Astrocyte (in vitro differentiated cells and primary cell): ENCODE measurements around the gene SIRPG. TPM values are rescaled to one million over a fixed set of nuclear protein-coding genes. Genes with fewer than 3 reads are reported as not detected.

Experiments used
- DNase-seq: peaks from one replicate; pipeline ENCODE4 v3.0.0-alpha.2; 2010; ENCODE audit warnings: low read depth
- FAIRE-seq: peaks from 2 replicates; lab custom pipeline; 2011; peaks lifted over from hg19 to GRCh38; lab: Jason Lieb, UNC
- H2AFZ ChIP-seq: 2 replicates; pipeline ENCODE4 v1.6.0; 2012; ENCODE audit warnings: low read depth, low read length, inconsistent platforms
- H3K27ac ChIP-seq: 2 replicates; pipeline ENCODE4 v1.5.1; 2011; ENCODE audit warnings: low read depth, low read length, inconsistent platforms
- H3K27me3 ChIP-seq: 2 replicates; pipeline ENCODE4 v1.6.0; 2011; ENCODE audit warnings: low read length, inconsistent platforms; ENCODE audit not compliant: insufficient read depth
- H3K36me3 ChIP-seq: 2 replicates; pipeline ENCODE4 v1.5.1; 2011; ENCODE audit warnings: low read length, inconsistent platforms; ENCODE audit not compliant: insufficient read depth
- H3K4me1 ChIP-seq: 2 replicates; pipeline ENCODE4 v1.5.1; 2011; ENCODE audit warnings: low read length, inconsistent platforms; ENCODE audit not compliant: insufficient read depth
- H3K4me2 ChIP-seq: 2 replicates; pipeline ENCODE4 v1.6.0; 2012; ENCODE audit warnings: low read length, inconsistent platforms
- H3K4me3 ChIP-seq: 2 replicates; pipeline ENCODE4 v1.5.1; 2011; ENCODE audit warnings: low read depth, mild to moderate bottlenecking, low read length, inconsistent platforms; ENCODE audit not compliant: insufficient read depth
- H3K79me2 ChIP-seq: 2 replicates; pipeline ENCODE4 v1.6.0; 2012; ENCODE audit warnings: mild to moderate bottlenecking, low read length, inconsistent platforms; ENCODE audit not compliant: insufficient read depth
- H3K9ac ChIP-seq: 2 replicates; pipeline ENCODE4 v1.6.0; 2012; ENCODE audit warnings: mild to moderate bottlenecking, low read length, inconsistent platforms
- H3K9me3 ChIP-seq: 2 replicates; pipeline ENCODE4 v1.5.1; 2012; ENCODE audit warnings: low read depth, mild to moderate bottlenecking, low read length, inconsistent platforms; ENCODE audit not compliant: insufficient read depth
- H4K20me1 ChIP-seq: 2 replicates; pipeline ENCODE4 v1.6.0; 2012; ENCODE audit warnings: low read length, inconsistent platforms; ENCODE audit not compliant: insufficient read depth
- H3K27ac Mint-ChIP-seq: one replicate; pipeline ENCODE4 v1.8.0; 2021; ENCODE audit warnings: mild to moderate bottlenecking, mixed read lengths; ENCODE audit not compliant: unreplicated experiment
- H3K27me3 Mint-ChIP-seq: one replicate; pipeline ENCODE4 v1.8.0; 2021; ENCODE audit warnings: low read depth, mixed read lengths; ENCODE audit not compliant: unreplicated experiment
- H3K36me3 Mint-ChIP-seq: one replicate; pipeline ENCODE4 v1.8.0; 2021; ENCODE audit warnings: low read depth, mixed read lengths; ENCODE audit not compliant: unreplicated experiment
- H3K4me1 Mint-ChIP-seq: one replicate; pipeline ENCODE4 v1.8.0; 2021; ENCODE audit warnings: low read depth, mixed read lengths; ENCODE audit not compliant: unreplicated experiment
- H3K4me3 Mint-ChIP-seq: one replicate; pipeline ENCODE4 v1.8.0; 2021; ENCODE audit warnings: mild to moderate bottlenecking, moderate library complexity, mixed read lengths; ENCODE audit not compliant: unreplicated experiment
- H3K9me3 Mint-ChIP-seq: one replicate; pipeline ENCODE4 v1.8.0; 2021; ENCODE audit warnings: mild to moderate bottlenecking, mixed read lengths; ENCODE audit not compliant: unreplicated experiment
- EZH2 ChIP-seq: IDR thresholded peaks from 2 replicates; pipeline ENCODE4 v1.6.1; 2012; ENCODE audit warnings: mild to moderate bottlenecking, low read length, inconsistent platforms; ENCODE audit not compliant: insufficient read depth
- total RNA-seq: library from RNA; stranded (reverse); gene quantifications from 2 replicates; pipeline ENCODE4 v1.2.1, GENCODE V29; 2021
- TF ChIP-seq, protein P1 (sequence below): IDR thresholded peaks from 2 replicates; pipeline ENCODE4 v1.5.1; 2011; ENCODE audit warnings: low read depth, mild to moderate bottlenecking, inconsistent platforms, low read length, moderate library complexity; ENCODE audit not compliant: insufficient read depth

Gene SIRPG
- total RNA-seq, 1 donor from 2014 or later = not detected

DNA sequence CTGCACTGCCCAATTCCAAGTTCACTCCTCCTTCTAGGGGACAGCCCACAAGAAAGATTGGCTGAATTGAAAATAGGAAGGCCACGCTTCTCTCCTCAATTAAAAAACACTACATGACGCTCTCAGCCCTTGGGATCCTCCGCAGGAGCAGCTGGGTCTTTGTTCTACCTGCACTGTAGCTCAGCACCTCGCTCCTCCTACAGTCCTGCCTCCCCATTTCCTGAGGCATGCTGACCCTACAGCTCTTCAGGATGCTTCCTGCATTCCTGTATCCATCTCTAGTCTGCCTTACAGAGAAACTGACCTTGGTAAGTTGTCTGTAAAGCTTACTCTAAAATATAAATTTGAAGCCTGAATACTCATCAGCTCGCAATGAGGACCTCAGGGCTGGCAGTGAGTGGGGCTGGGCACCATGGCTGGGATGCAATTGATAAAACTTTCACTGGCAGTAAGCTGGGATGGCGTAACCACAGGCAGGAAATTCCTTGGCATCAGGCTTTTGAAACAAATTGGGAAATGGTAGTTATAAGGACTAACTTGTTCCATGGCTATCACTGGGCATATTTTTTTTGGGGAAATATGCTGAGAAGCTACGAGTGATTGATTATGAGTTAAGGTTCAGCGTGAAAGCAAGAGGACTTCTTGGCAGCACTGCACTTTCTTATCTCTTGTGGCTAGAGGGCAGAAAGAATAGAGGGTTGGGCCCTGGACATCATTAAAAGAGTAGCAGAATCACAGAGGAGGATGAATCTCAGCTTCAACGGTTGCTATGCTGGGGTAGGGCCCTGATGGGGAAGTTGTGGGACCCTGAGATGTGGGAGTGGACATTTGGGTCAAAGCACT, 26.0 kb downstream of the SIRPG start:
- FAIRE-seq = no peak

DNA sequence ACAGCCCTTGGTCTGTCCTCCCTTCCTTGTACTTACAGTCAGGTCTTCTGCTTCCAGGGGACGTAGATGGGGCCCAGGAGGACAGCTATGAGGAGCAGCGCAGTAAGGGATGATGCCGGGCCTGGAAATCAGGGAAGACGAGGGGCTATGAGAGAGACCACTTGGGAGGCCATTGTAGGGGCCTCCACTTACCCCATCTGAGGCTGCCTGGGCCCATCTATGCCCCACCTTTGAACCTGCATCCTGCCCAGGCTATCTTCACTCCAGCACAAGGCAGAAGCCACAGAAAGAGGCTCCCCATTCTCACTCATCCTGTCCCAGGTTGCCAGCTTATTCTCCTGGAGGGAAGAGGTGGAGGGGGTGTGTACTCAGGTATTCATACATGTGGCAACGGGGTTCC, 27.4 kb downstream of the SIRPG start:
- peaks cover 29% of the 10 kb centered on the region for H3K27me3 Mint-ChIP-seq
- H3K36me3 Mint-ChIP-seq = no peaks in the 10 kb centered on the region
- Histone ChIP-seq H2AFZ (no peak overlapping the region), H3K79me2 (no peaks in the 10 kb centered on the region), H3K36me3 (no peaks in the 10 kb centered on the region), H3K9ac (no peak overlapping the region), H4K20me1 (no peaks in the 10 kb centered on the region), H3K27me3 (no peaks in the 10 kb centered on the region), H3K4me1 (no peaks in the 10 kb centered on the region), H3K9me3 (no peaks in the 10 kb centered on the region), H3K4me2 (no peak overlapping the region), H3K4me3 (no peak overlapping the region), H3K27ac (no peak overlapping the region)
- TF ChIP-seq, protein P1, sequence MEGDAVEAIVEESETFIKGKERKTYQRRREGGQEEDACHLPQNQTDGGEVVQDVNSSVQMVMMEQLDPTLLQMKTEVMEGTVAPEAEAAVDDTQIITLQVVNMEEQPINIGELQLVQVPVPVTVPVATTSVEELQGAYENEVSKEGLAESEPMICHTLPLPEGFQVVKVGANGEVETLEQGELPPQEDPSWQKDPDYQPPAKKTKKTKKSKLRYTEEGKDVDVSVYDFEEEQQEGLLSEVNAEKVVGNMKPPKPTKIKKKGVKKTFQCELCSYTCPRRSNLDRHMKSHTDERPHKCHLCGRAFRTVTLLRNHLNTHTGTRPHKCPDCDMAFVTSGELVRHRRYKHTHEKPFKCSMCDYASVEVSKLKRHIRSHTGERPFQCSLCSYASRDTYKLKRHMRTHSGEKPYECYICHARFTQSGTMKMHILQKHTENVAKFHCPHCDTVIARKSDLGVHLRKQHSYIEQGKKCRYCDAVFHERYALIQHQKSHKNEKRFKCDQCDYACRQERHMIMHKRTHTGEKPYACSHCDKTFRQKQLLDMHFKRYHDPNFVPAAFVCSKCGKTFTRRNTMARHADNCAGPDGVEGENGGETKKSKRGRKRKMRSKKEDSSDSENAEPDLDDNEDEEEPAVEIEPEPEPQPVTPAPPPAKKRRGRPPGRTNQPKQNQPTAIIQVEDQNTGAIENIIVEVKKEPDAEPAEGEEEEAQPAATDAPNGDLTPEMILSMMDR = no peak
- TF ChIP-seq EZH2 = no peak
- no peak for FAIRE-seq
- H3K4me3 Mint-ChIP-seq = no peak overlapping the region
- DNase-seq = no peak
- H3K4me1 Mint-ChIP-seq = peaks cover 2% of the 10 kb centered on the region
- peaks cover 2% of the 10 kb centered on the region for H3K9me3 Mint-ChIP-seq
- H3K27ac Mint-ChIP-seq = no peak overlapping the region

More for the DNA sequence above, 26.0 kb downstream of the SIRPG start:
- H3K27me3 ChIP-seq = no peaks in the 10 kb centered on the region
- peaks cover 2% of the 10 kb centered on the region for H3K9me3 Mint-ChIP-seq
- H3K4me3 Mint-ChIP-seq = no peak overlapping the region
- no peaks in the 10 kb centered on the region for H3K36me3 Mint-ChIP-seq
- H3K27me3 Mint-ChIP-seq = peaks cover 26% of the 10 kb centered on the region
- H4K20me1 ChIP-seq = no peaks in the 10 kb centered on the region
- H3K4me2 ChIP-seq = no peak overlapping the region
- H3K4me1 Mint-ChIP-seq = peaks cover 2% of the 10 kb centered on the region
- peak; percentile 57 for DNase-seq
- no peak overlapping the region for H3K4me3 ChIP-seq
- no peaks in the 10 kb centered on the region for H3K36me3 ChIP-seq
- no peak overlapping the region for H3K27ac Mint-ChIP-seq
- no peak overlapping the region for H3K9ac ChIP-seq
- H3K79me2 ChIP-seq = no peaks in the 10 kb centered on the region
- TF ChIP-seq EZH2 = no peak
- TF ChIP-seq, protein P1 = no peak
- H3K9me3 ChIP-seq = no peaks in the 10 kb centered on the region
- H3K4me1 ChIP-seq = no peaks in the 10 kb centered on the region
- H2AFZ ChIP-seq = no peak overlapping the region
- no peak overlapping the region for H3K27ac ChIP-seq

DNA sequence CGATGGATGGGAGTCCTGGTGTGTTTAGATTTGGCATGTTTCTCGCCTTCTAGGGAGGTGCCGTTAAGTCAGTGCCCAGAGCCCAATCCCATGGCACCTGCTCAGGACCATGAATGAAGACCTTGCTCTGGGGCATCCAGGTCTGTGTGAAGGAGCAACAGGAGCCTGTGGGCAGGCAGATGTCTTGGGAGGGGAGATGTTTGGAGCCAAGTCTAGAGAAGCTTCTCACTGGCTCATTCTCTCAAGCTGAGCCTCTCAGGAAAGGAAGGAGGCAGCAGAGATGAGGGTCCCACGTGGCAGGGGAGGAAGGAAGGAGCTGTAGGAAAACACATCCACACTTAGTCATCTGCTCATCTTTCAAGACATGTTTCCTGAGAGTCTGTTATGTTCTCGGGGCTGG, 28.3 kb downstream of the SIRPG start:
- Histone ChIP-seq H3K27me3 (no peaks in the 10 kb centered on the region), H3K79me2 (no peaks in the 10 kb centered on the region), H3K36me3 (no peaks in the 10 kb centered on the region), H3K4me3 (no peak overlapping the region), H4K20me1 (no peaks in the 10 kb centered on the region), H3K9me3 (no peaks in the 10 kb centered on the region), H3K4me1 (no peaks in the 10 kb centered on the region), H3K4me2 (no peak overlapping the region), H2AFZ (no peak overlapping the region), H3K27ac (no peak overlapping the region), H3K9ac (no peak overlapping the region)
- Mint-ChIP-seq H3K27me3 (peaks cover 29% of the 10 kb centered on the region), H3K36me3 (no peaks in the 10 kb centered on the region), H3K9me3 (peaks cover under 1% of the 10 kb centered on the region), H3K27ac (no peak overlapping the region), H3K4me3 (no peak overlapping the region), H3K4me1 (peaks cover 4% of the 10 kb centered on the region)
- no peak for TF ChIP-seq EZH2
- TF ChIP-seq, protein P1 = no peak
- no peak for FAIRE-seq
- DNase-seq = no peak
